GM18870 (cell line): ENCODE data around the gene NFKB2.

Source experiments
- ATAC-seq: cut with Tn5 transposase; IDR thresholded peaks from one replicate; pipeline ENCODE4 v1.9.1; 2021; ENCODE audit warnings: moderate library complexity; ENCODE audit not compliant: unreplicated experiment

The NFKB2 gene

GRCh38 chr10:102394079-102394800 lies 1.3 kb upstream of the NFKB2 start:
- ATAC-seq, result peak; percentile 82

GRCh38 chr10:102394801-102395399 lies 605 bp upstream of the NFKB2 start:
- ATAC-seq, result peak; percentile 2

GRCh38 chr10:102396317-102396650 lies 779 bp downstream of the NFKB2 start:
- ATAC-seq, result no peak

GRCh38 chr10:102396730-102397151 lies 1.2 kb downstream of the NFKB2 start:
- ATAC-seq, result no peak

- ATAC-seq, result no peak
These were observed 2.0 kb downstream of the NFKB2 start for GRCh38 chr10:102397222-102398171.

GRCh38 chr10:102398172-102399020 lies 2.9 kb downstream of the NFKB2 start:
- ATAC-seq, result no peak

- ATAC-seq, result no peak
These were observed 3.9 kb downstream of the NFKB2 start for GRCh38 chr10:102399217-102400021.

- ATAC-seq, result no peak
These were observed 4.6 kb downstream of the NFKB2 start for GRCh38 chr10:102400076-102400475.

GRCh38 chr10:102400598-102401341 lies 5.3 kb downstream of the NFKB2 start:
- no peak for ATAC-seq

- ATAC-seq, result no peak
These were observed 5.8 kb downstream of the NFKB2 start for GRCh38 chr10:102401342-102401654.

- no peak for ATAC-seq
These were observed 6.4 kb downstream of the NFKB2 start for GRCh38 chr10:102401735-102402511.

GRCh38 chr10:102402512-102402896 lies 7.0 kb downstream of the NFKB2 start:
- no peak for ATAC-seq

- ATAC-seq, result no peak
These were observed 7.6 kb downstream of the NFKB2 start for GRCh38 chr10:102403115-102403514.

- no peak for ATAC-seq
These were observed 9.0 kb downstream of the NFKB2 start for GRCh38 chr10:102404361-102405107.

- no peak for ATAC-seq
These were observed 9.6 kb downstream of the NFKB2 start for GRCh38 chr10:102405108-102405571.

- no peak for ATAC-seq
These were observed 10.1 kb downstream of the NFKB2 start for GRCh38 chr10:102405632-102406031.

GRCh38 chr10:102406815-102407214 lies 11.3 kb downstream of the NFKB2 start:
- no peak for ATAC-seq
